NCI-H345 (cell line): ENCODE measurements around the gene NMNAT3.

Experiments used
- DNase-seq: peaks from one replicate; lab custom pipeline; 2025; lab: John Stamatoyannopoulos, UW

Gene NMNAT3

GRCh38 chr3:139677388-139678155, at the start of gene NMNAT3:
Gene NMNAT3, minus strand, starts transcription at chr3:139677972. Its CDS starts 50,248 bp downstream, at chr3:139627724.
- peak; percentile 79 for DNase-seq

- no peak for DNase-seq
Observed at GRCh38 chr3:139721370-139721769, 43.6 kb upstream of the NMNAT3 start.

DNA sequence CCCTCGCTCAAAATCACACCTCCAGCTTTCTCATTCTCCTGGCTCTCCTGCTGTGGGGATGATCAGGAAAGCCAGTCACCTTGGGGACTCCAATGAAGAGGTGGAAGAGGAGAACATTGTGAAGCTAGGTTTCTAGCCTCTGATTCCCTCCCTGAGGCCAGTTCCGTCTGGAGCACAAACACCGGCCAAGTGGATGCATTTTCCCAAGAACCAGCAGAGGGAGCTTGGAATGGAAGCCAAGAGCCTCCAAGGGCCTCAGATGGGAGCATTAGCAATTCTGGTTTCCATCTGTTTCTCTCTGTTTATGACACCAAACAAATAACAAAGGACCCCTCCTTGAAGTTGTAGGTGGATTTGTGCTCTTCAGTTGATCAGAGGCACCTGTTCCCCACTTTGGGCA, 40.6 kb upstream of the NMNAT3 start:
- DNase-seq: no peak

DNA sequence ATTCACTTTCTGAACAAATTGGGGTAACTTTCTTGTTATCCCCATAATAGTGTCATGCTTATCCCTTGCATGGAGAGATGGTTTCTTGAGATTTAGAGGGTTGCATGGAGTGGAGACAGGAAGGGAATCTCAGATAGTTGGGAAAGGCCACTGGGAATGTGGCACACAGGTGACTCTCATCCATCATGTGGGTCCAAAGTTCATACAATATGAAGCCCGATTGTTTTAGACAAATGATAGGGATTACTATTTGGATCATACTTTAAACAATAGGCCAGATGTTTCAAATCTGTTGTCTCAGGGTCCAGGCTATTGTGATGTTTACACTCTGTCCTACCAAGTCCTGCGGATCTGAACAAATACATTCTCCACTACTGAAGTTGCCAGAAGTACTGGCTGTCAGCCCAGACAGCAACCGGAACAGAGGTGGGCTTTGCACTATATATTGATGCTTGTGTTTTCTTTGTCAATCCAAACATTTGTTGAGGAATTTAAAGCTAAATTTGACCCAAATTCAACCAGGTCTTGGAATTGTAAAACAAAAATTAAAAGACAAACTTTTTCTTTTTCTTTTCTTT, 39.2 kb upstream of the NMNAT3 start:
- no peak for DNase-seq

GRCh38 chr3:139715743-139716360, 38.1 kb upstream of the NMNAT3 start:
- DNase-seq: no peak

DNA sequence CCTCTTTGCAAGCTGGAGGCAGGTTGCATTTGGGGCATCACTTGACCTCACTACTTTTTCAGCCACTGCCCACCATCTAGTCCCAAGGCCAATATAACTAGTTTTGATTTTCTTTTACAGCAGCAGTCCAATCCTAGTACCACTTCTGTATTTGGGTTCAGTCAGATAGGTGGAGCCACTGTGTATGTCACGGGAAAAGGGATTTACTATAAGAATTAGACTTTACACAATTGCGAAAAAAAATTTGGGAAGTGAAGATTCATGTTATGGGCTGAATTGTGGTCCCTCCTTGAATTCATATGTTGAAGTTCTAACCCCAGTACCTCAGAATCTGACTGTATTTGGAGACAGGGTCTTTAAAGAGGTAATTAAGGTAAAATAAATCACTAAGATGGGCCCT, 37.4 kb upstream of the NMNAT3 start:
- DNase-seq: no peak

GRCh38 chr3:139710212-139710611, 32.4 kb upstream of the NMNAT3 start:
- peak; percentile 68 for DNase-seq

- no peak for DNase-seq
Observed at GRCh38 chr3:139705631-139706030, 27.9 kb upstream of the NMNAT3 start.

DNA sequence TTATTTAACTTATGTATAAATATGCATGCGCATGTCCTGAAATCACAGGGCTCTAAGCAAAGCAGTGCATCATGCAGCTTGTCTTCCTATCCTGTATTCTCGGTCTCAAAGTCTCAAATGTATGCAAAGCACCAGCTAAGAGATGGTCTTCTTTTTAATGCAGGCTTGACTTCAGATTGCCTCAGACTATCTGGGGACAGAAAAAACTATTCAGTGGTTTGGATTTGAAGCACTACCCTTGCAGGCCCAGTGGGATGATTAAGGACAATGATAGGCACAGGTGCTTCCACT, 18.5 kb upstream of the NMNAT3 start:
- DNase-seq: no peak

GRCh38 chr3:139695426-139696313, 17.9 kb upstream of the NMNAT3 start:
- DNase-seq: no peak

DNA sequence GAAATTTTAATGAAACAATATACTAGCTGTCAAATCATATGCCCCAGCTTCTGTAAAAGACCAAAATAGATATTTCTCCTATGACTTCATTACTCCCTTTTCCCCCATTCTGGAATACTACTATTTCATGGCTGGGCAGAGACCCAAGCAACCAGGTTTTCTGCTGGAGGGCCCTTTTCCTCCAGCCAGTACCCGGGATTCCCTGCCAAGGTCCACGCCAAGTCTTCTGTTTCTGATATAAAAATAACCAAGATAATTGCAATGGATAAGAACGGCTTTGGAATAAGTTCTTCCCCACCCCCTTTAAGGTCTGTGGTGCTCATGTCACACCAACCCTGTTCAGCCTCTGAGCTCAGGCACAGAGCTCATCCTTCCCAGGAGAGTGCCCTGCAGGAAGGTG, 17.2 kb upstream of the NMNAT3 start:
- DNase-seq: no peak

DNA sequence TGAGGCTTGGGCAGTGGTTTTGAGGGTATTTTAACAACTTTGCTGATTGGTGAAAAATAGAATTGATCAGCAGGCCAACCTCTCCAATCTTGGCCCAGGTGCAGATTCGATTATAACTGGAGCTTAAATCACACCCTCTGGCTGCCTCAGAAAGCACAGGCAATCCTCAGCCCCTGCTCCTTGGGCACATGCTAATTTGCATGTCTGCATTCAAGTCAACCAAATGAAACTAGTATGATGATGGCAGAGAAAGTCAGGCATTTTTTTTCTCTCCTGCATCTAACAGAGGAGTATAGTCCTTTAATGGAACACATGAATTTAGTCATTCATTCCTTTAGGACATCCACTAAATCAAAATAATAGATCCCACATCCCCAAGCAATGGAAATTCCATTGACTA, 16.8 kb upstream of the NMNAT3 start:
- no peak for DNase-seq

DNA sequence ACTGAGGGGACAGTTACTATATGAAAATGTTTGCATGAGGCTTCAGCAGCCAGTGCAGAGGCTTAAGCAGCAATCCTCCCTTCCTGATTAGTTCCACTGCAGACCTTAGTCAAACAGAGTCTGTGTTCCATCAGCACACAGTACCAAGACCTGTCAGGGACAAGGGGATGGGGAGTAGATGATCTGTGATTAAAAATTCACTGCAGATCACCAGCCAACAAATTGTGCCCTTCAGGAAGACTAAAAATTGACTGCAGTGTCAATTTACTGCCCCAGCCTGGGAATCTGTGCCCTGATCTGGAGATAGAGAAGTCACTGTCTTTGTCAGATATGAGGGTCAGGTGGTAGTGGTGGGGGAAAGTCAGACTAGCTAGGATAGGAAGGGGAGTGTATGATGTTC, 13.8 kb upstream of the NMNAT3 start:
- no peak for DNase-seq

- DNase-seq: no peak
Observed at GRCh38 chr3:139689708-139690228, 12.0 kb upstream of the NMNAT3 start.

DNA sequence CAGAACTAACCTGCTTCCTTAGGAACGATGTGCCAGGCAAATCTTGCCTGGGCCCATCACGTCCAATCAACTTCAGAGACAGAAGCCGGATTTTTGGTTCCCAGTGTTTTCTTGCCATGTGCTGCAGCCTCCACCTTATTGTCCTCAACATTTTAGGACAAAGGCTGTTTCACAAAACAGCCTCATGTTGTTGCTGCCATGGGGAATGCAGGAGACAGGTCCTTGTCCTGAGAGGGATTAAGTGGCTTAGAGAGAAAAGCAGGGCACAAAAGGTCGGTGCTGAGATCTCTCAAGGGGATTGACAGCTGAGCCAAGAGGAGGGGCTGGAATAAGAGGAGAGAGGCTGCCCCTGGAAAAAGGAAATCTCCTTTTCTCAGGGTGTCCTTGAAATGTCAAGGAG, 11.3 kb upstream of the NMNAT3 start:
- no peak for DNase-seq

DNA sequence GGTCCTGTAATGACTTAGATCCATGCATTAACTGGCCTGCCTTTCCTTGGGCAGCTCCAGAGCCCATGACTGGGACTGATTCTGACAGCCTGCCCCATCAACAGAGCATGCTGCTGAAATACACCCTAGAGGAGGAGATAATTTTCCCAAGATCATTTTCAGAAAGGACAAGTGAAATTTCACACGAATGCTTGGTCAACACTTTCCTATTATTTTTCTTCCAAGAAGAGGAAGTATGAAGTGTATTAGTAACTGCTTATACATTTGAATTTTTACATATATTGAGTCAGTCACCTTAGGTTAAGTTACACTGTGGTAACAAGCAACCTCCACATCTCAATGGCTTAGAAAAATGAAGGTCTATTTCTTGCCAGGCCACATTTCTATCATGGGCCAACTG, 9.7 kb upstream of the NMNAT3 start:
- no peak for DNase-seq

DNA sequence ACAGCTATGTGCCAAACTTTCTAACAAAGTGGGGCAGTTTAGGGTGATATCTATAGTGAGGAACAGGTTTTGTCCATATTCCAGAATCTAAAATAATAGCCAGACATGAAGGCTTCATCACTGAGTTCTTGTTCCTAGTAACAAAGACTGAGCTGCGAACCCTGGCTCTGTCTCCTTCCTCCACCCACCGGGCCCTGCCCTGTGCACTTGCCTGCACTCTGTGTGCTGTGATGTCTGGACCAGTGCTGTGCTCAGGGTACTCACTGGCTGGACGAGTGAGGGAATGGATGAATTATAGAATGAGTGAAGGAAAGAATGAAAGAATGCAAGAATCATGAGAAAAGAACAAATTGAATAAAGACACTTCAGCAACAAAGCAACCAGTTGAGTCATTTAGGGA, 8.9 kb upstream of the NMNAT3 start:
- no peak for DNase-seq

GRCh38 chr3:139686206-139686605, 8.4 kb upstream of the NMNAT3 start:
- DNase-seq: no peak

- DNase-seq: no peak
Observed at GRCh38 chr3:139679220-139679775, 1.5 kb upstream of the NMNAT3 start.

GRCh38 chr3:139676632-139677387, 962 bp downstream of the NMNAT3 start:
- no peak for DNase-seq

GRCh38 chr3:139676108-139676507, 1.7 kb downstream of the NMNAT3 start:
- DNase-seq: no peak
